Tibial nerve (tissue), 4 donors: ENCODE results near the gene NCAM1.
A peak's percentile ranks its signal among the peaks of the same experiment; 100 is the strongest.

Experiments
- CTCF ChIP-seq, 5 experiments: fragments of 200-600 bp in 3 of 5; fragments of 450-650 bp in 2 of 5; sonication (generic) in 3 of 5; IDR thresholded peaks; one replicate each; pipeline ENCODE4 v1.5.1; 2016 to 2019; ENCODE audit warnings: antibody characterized with exemption in 5 of 5, mild to moderate bottlenecking in 3 of 5, moderate library complexity in 2 of 5
- EP300 ChIP-seq, 2 donors: sonication (generic); formaldehyde crosslinking; IDR thresholded peaks; one replicate each; pipeline ENCODE4 v1.6.1; 2017; ENCODE audit warnings: antibody characterized with exemption in 2 of 2, mild to moderate bottlenecking in 1 of 2
- POLR2A ChIP-seq, 2 donors: fragments of 450-650 bp; IDR thresholded peaks; one replicate each; pipeline ENCODE4 v1.6.1; 2017; ENCODE audit warnings: antibody characterized with exemption in 2 of 2, mild to moderate bottlenecking in 2 of 2, moderate library complexity in 2 of 2

GRCh38 chr11:113162592-113162962, 201.4 kb downstream of the NCAM1 start:
- TF ChIP-seq CTCF (IDR thresholded peaks at IDR 0.05) = peak in 4 of 5 experiments; percentile 12 to 53 (median 24)
- TF ChIP-seq POLR2A (IDR thresholded peaks at IDR 0.05) = no peak
- peak in 1 of 2 donors; percentile 4 for TF ChIP-seq EP300 (IDR thresholded peaks at IDR 0.05)
